ENCODE measurements around the gene AGRN.
"Not testable (repeated sequence)": the region's sequence is repeated elsewhere in the genome, so short reads cannot be mapped to it uniquely, and the experiment has no call there.

The AGRN gene

GRCh38 chr1:1005774-1006304 is 14.1 kb upstream of the AGRN start:
- Histone ChIP-seq H3K4me1 (ENCODE audit: insufficient read depth, low read length) (peaks cover 11% of the 10 kb centered on the region), H3K36me3 (ENCODE audit: insufficient read depth, low read length) (no peaks in the 10 kb centered on the region), H3K9me3 (ENCODE audit: low read length) (no peaks in the 10 kb centered on the region), H3K27me3 (ENCODE audit: control insufficient read depth in 1 of 2, insufficient read depth in 2 of 2, low read length in 2 of 2) (peaks cover 0 to 20% of the 10 kb centered on the region in 2 donors), H3K4me3 (ENCODE audit: low read depth in 1 of 2, low read length in 2 of 2) (no peak overlapping the region), H3K9ac (ENCODE audit: low read length) (no peak overlapping the region), H3K27ac (ENCODE audit: low read depth, low read length) (no peak overlapping the region)

- H3K27me3 ChIP-seq (ENCODE audit: control insufficient read depth in 1 of 2, insufficient read depth in 2 of 2, low read length in 2 of 2), result peaks cover 0 to 13% of the 10 kb centered on the region in 2 donors
- no peak overlapping the region for H3K9ac ChIP-seq (ENCODE audit: low read length)
- H3K36me3 ChIP-seq (ENCODE audit: insufficient read depth, low read length), result no peaks in the 10 kb centered on the region
- H3K4me1 ChIP-seq (ENCODE audit: insufficient read depth, low read length), result peaks cover 11% of the 10 kb centered on the region
- H3K9me3 ChIP-seq (ENCODE audit: low read length), result no peaks in the 10 kb centered on the region
- no peak overlapping the region for H3K27ac ChIP-seq (ENCODE audit: low read depth, low read length)
- no peak overlapping the region for H3K4me3 ChIP-seq (ENCODE audit: low read depth in 1 of 2, low read length in 2 of 2)
Observed at GRCh38 chr1:1006305-1007159, 13.4 kb upstream of the AGRN start.

GRCh38 chr1:1010131-1010530 is 9.8 kb upstream of the AGRN start:
- H3K9me3 ChIP-seq (ENCODE audit: low read length); H3K9ac ChIP-seq (ENCODE audit: low read length); H3K27ac ChIP-seq (ENCODE audit: low read depth, low read length); H3K27me3 ChIP-seq (ENCODE audit: control insufficient read depth in 1 of 2, insufficient read depth in 2 of 2, low read length in 2 of 2); H3K36me3 ChIP-seq (ENCODE audit: insufficient read depth, low read length); H3K4me3 ChIP-seq (ENCODE audit: low read depth in 1 of 2, low read length in 2 of 2): not testable (repeated sequence)
- H3K4me1 ChIP-seq (ENCODE audit: insufficient read depth, low read length), result peaks cover 19% of the 10 kb centered on the region

- Histone ChIP-seq H3K27ac (ENCODE audit: low read depth, low read length) (no peak overlapping the region), H3K4me1 (ENCODE audit: insufficient read depth, low read length) (peaks cover 13% of the 10 kb centered on the region), H3K9ac (ENCODE audit: low read length) (no peak overlapping the region), H3K4me3 (ENCODE audit: low read depth in 1 of 2, low read length in 2 of 2) (no peak overlapping the region), H3K36me3 (ENCODE audit: insufficient read depth, low read length) (no peaks in the 10 kb centered on the region), H3K9me3 (ENCODE audit: low read length) (no peaks in the 10 kb centered on the region), H3K27me3 (ENCODE audit: control insufficient read depth in 1 of 2, insufficient read depth in 2 of 2, low read length in 2 of 2) (no peaks in the 10 kb centered on the region)
Observed at GRCh38 chr1:1011396-1011949, 8.4 kb upstream of the AGRN start.

GRCh38 chr1:1012736-1013104 is 7.2 kb upstream of the AGRN start:
- Histone ChIP-seq H3K27ac (ENCODE audit: low read depth, low read length) (peak overlapping the region; percentile 81), H3K4me1 (ENCODE audit: insufficient read depth, low read length) (peaks cover 13% of the 10 kb centered on the region), H3K4me3 (ENCODE audit: low read depth in 1 of 2, low read length in 2 of 2) (peak overlapping the region; percentile 74 to 80), H3K9ac (ENCODE audit: low read length) (peak overlapping the region; percentile 83)
- not testable (repeated sequence) for H3K36me3 ChIP-seq (ENCODE audit: insufficient read depth, low read length); H3K9me3 ChIP-seq (ENCODE audit: low read length); H3K27me3 ChIP-seq (ENCODE audit: control insufficient read depth in 1 of 2, insufficient read depth in 2 of 2, low read length in 2 of 2)

GRCh38 chr1:1013105-1013921 is 6.6 kb upstream of the AGRN start, which contains the start of gene ISG15:
TSS of gene ISG15 (plus strand) at chr1:1013497. CDS start at chr1:1013574, 77 bp downstream.
- H3K4me3 ChIP-seq (ENCODE audit: low read depth in 1 of 2, low read length in 2 of 2), result peak within 1 kb of the TSS; percentile 74 to 80
- peaks cover 13% of the 10 kb centered on the region for H3K4me1 ChIP-seq (ENCODE audit: insufficient read depth, low read length)
- no peaks in the 10 kb centered on the region for H3K27me3 ChIP-seq (ENCODE audit: control insufficient read depth in 1 of 2, insufficient read depth in 2 of 2, low read length in 2 of 2)
- peak within 1 kb of the TSS; percentile 81 for H3K27ac ChIP-seq (ENCODE audit: low read depth, low read length)
- peak within 1 kb of the TSS; percentile 83 for H3K9ac ChIP-seq (ENCODE audit: low read length)
- H3K36me3 ChIP-seq (ENCODE audit: insufficient read depth, low read length), result no peaks in the 10 kb centered on the region
- H3K9me3 ChIP-seq (ENCODE audit: low read length), result no peaks in the 10 kb centered on the region

- Histone ChIP-seq H3K27ac (ENCODE audit: low read depth, low read length) (peak overlapping the region; percentile 81), H3K9me3 (ENCODE audit: low read length) (no peaks in the 10 kb centered on the region), H3K4me3 (ENCODE audit: low read depth in 1 of 2, low read length in 2 of 2) (peak overlapping the region; percentile 74 to 80), H3K27me3 (ENCODE audit: control insufficient read depth in 1 of 2, insufficient read depth in 2 of 2, low read length in 2 of 2) (no peaks in the 10 kb centered on the region), H3K9ac (ENCODE audit: low read length) (peak overlapping the region; percentile 83), H3K36me3 (ENCODE audit: insufficient read depth, low read length) (no peaks in the 10 kb centered on the region), H3K4me1 (ENCODE audit: insufficient read depth, low read length) (peaks cover 13% of the 10 kb centered on the region)
Observed at GRCh38 chr1:1013922-1014648, 5.8 kb upstream of the AGRN start.

GRCh38 chr1:1014799-1015681 is 4.9 kb upstream of the AGRN start:
- no peak overlapping the region for H3K9ac ChIP-seq (ENCODE audit: low read length)
- H3K4me3 ChIP-seq (ENCODE audit: low read depth in 1 of 2, low read length in 2 of 2), result no peak overlapping the region
- no peaks in the 10 kb centered on the region for H3K9me3 ChIP-seq (ENCODE audit: low read length)
- H3K27me3 ChIP-seq (ENCODE audit: control insufficient read depth in 1 of 2, insufficient read depth in 2 of 2, low read length in 2 of 2), result no peaks in the 10 kb centered on the region
- no peaks in the 10 kb centered on the region for H3K36me3 ChIP-seq (ENCODE audit: insufficient read depth, low read length)
- H3K4me1 ChIP-seq (ENCODE audit: insufficient read depth, low read length), result peaks cover 13% of the 10 kb centered on the region
- H3K27ac ChIP-seq (ENCODE audit: low read depth, low read length), result peak overlapping the region; percentile 44

- H3K9ac ChIP-seq (ENCODE audit: low read length); H3K27me3 ChIP-seq (ENCODE audit: control insufficient read depth in 1 of 2, insufficient read depth in 2 of 2, low read length in 2 of 2); H3K4me3 ChIP-seq (ENCODE audit: low read depth in 1 of 2, low read length in 2 of 2); H3K9me3 ChIP-seq (ENCODE audit: low read length); H3K36me3 ChIP-seq (ENCODE audit: insufficient read depth, low read length); H3K27ac ChIP-seq (ENCODE audit: low read depth, low read length): not testable (repeated sequence)
- peaks cover 18% of the 10 kb centered on the region for H3K4me1 ChIP-seq (ENCODE audit: insufficient read depth, low read length)
Observed at GRCh38 chr1:1017397-1018320, 2.3 kb upstream of the AGRN start.

Data from muscle layer of colon (tissue), 2 donors.